GM18909 (cell line): ENCODE data around the gene TTC13.

Experiments used
- ATAC-seq: cut with Tn5 transposase; IDR thresholded peaks from one replicate; pipeline ENCODE4 v1.9.1; 2021; ENCODE audit warnings: mild to moderate bottlenecking; ENCODE audit not compliant: unreplicated experiment, poor library complexity

The TTC13 gene

DNA sequence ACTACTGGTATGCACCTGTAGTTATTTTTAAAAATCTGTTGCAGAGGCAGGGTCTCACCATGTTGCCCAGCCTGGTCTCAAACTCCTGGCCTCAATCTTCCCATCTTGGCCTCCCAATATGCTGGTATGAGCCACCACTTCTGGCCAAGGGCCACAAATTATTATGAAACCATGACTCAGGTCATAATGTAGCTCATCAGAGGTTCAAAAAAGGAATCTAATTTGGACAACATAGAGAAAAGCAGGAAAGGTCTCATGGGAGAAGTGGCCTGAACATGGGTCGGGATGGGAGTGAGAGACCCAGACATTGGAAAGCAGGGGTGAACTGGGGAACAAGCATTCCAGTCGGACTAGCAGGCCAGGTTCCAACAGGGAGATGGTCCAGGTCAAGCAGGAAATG, 65.2 kb downstream of the TTC13 start:
- no peak for ATAC-seq

DNA sequence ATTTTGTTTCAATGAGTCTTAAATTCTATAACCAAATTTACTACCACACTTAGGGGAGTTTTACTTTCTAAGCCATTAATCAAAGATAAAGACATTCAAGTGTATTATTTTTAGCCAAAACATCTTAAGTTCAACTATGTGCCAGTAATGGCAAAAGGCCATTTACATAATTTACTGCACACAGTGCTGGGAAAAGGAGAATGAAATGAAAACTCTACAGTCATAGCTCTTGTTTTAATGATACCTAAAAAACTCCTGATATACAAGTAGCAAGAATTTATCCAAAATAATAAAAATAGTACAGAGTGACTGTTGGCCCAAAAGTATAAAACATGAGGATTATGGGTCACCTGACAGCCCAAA, 67.9 kb downstream of the TTC13 start:
- ATAC-seq = no peak

DNA sequence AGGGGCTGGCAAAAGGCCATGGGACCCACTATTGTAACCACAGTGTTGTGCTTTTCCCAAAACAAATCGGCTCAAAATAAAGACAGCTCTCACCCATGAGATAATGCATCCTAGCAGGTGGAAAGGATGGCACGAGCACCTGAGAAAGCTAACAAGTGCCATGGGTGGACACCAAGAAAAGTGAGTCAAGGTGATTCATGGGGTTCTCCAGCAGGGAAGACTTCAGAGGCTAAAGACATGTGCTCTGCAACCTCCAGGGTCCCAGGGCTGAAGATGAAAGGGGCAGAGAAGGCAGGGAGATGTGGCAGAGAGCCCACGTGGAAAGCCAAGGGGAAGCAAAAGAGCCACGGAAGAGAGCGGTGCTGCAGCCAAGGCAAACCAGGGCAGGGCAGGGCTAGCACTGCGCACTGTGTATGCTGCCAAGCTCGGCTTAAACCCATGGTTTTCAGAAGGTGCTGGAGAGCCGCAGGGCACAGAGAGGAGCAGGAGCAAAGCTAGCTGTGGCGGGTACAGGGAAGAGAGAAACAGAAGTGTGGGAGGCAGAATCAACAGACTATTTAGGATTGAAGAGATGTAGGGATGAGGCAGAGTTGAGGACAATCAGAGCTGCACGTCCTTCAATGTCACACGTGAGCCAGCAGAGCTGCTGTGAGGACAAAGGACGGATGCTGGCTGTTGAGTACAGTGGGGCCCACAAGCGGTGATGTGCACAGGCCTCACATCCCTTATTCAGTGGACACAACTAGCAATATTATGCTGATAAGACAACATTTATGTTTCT, 68.5 kb downstream of the TTC13 start:
- no peak for ATAC-seq

DNA sequence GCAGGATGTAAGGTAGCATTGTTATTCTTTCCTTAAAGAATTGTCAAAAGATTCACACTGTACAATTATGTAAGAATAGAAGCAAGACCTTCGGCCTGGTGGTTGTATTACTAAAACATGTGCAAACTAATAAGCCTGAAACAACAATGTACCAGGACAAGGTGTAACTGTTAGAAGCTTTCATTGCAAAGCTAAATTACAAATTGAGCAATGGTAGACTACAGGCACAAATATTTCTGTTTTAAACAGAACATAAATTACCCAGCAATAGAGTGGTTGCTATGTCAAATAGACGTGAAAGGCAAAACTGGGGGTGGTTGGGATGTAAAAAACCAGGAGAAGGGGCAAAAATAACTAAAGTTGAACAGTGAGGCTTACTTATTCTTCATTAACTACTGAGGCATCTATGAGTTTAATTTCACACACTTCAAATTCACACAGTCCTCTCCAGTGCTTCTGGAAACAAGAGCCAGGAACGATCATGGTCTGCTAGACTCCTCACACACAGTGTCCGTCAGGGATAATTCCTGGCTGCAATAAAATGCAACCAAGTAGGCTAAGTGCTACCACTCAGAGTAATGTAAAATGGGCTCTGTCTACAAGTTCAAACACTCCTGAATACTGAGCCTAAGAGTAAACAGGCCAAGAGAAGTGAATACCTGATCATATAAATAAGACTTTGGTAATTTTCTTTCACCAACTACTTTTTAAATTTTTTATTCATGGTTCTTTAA, 71.0 kb downstream of the TTC13 start:
- no peak for ATAC-seq

DNA sequence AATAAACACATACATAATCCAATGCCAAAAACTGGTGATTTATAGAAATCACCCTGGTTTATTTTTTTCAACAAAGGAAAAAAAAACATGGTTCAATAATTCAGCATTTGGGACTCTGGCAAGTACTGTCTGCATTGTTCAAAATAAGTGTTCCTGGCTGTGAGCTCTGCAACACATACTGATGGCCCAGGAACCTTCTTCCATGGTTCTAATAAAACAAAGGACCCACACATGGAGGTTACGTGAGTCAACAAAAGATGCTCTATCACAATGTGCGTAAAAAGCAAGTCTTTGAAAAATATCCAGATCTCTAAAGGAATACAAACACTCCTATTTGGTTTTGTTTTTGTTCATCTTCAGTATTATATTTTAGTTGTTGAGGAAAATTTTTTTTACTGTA, 72.4 kb downstream of the TTC13 start:
- no peak for ATAC-seq

DNA sequence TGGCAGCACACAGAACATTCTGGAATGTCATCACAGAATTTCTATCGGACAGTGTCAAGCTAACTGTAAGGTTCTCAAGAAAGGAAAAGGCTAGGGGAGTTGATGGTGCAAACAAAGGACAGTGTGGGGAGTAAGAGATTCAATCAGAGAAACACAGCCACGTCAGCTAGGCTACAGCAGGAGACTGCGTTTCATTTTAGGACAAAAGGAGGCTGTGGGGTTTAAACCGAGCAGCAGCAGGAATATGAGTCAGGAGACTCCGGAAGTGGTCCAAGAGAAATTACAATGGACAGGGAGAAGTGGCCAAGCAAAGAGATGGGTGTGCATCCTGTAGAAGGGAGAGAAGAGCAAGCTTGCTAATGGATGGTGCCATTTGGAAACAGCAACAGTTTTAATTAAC, 72.9 kb downstream of the TTC13 start:
- ATAC-seq = no peak

DNA sequence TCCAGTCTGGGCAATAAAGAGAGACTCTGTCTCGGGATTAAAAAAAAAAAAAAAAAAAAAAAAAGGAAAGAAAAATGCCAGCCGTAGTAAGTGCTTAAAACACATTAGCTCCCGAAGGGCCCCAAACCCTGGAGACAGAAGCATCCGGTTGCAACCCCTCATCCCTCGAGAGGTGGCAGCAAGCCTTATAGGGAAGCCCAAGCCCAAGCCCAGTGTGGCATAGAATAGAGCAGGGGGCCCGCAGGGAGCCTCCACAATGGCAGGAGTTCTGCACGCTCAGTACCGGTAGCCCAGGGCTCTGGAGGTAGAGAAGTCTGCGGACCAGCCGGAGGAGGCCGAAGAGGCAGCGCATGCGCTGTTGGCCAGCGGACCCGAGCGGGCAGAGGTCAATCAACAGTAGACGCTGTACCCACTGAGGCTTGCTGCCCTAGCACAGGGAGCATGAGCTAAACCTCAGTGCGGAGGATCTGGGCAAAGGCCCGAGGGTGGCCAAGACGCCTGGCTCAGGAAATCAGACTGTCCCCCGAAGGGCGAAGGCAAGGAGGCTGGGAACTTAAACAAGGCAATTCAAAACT, 76.2 kb downstream of the TTC13 start:
- ATAC-seq = no peak

DNA sequence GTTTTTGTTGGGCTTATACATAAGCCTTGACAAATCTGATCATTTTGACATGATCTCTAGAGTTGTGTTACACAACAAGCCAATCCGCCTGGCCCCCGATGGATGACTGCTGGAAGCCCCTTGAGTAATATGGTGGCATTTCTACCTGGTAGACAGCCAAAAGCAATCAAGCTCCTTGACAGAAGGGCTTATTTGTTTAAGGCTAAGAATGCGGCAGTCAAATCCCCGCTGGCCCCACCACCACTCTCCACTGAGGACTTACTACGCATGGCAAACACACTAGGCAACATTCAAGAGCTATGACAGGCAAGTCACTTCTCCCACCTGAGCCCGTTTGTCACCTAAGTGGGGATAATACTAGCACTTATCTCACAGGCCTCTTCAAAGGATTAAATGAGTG, 77.0 kb downstream of the TTC13 start:
- no peak for ATAC-seq

DNA sequence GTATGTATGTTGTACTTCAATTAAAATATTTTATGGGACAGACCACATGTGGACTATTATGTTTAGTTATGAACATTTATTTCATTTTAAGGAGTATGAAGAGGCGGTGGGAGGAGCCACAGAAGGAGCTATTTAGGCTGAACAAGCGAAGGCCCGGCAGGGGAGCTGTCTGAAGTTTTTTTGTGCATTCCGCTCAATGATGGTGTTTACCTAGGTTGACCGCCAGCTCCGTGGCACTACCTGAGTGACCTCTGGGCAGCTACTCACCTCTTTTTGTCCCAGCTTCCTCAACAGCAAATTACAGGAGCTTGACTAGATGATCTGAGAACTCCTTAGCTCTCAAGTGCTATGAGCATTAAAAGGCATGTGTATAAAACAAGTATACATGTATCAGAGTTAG, 77.7 kb downstream of the TTC13 start:
- no peak for ATAC-seq

DNA sequence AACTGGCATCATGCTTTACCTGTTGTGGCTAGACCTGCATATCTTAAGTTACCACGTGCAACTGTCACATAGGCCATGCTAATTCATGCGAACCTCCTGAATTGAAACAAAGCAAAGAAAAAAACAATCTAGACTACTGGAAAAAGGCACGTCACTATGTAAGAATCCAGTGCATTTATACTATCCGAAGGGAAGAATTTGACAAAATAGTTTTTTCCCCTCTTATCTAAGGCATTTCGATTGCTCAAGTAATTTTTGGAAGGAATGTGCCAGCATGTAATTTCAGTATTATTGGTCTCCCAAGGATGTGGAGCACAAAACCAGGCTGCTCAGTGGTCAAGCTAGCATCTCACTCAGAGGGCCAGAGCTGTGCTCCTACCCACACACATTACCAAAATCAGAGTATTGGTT, 78.8 kb downstream of the TTC13 start:
- ATAC-seq = no peak

DNA sequence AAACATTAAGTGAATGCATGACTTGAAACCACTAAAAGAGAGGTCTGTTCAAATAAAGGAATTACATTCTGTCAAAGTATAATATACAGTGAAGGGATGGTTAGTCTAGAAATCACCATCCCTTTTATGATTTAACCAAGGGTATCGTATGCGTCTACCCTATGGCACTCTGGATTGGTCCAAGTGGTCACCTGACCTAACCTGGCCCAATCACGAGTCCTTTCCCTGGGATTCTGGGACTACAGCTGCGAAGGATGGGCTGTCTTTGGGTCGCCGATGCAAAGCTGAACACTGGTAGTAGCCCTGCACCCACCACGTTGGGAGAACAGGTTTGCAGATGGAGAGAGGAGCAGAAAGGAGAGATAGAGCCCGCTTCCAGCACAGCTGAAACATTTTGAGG, 79.9 kb downstream of the TTC13 start:
- no peak for ATAC-seq

DNA sequence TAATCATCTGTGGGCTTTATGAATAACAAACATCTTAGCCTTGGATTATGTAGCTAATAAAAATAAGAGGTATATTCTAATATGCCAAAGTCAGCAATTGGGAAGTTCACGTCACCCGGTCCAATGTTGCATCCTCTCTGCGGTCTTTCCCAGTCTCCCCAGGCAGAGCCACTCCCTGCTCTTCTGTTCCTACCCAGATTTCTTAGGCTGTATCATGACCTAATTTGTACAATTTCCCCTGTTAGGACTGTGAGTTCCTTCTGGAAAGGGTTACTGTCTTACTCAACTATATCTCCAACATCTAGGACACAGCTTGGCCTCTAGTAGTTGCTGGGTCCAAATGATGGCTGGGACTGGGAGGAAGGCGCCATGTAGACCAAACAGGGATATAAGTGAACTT, 80.5 kb downstream of the TTC13 start:
- ATAC-seq = no peak

DNA sequence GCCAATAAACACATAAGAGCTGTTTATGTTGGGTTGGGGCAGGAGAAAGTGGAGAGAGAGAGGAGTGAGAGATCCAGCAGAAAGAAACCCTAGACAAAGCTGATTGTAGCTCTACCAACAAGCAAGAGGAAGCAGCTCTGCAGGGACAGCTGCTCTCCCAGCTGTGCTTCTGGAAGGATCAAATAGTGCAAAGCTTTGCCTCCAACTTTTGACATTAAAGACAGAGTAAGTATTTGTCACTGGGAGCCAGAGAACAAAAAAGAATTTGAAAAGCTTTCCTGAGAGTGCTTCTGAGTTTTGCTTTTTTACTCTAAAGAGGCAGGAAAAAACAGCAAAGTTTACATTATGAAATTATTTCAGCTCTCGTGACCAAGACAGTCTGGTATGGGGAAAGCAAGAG, 81.9 kb downstream of the TTC13 start:
- no peak for ATAC-seq

DNA sequence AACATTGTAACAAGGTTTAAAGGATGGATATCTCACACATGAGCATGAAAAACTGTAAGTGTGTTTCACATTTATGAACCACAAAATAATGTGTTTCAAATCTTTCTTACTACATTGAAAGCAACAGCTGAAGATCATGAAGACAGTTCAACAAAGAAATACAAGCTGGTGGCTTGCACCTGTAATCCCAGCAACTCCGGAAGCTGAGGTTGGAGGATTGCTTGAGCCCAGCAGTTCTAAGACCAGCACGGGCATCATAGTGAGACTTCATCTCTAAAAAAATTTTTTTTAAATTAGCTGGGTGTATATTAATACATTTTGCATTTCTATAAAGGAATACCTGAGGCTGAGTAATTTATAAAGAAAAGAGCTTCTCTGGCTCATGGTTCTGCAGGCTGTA, 83.2 kb downstream of the TTC13 start:
- ATAC-seq = no peak

DNA sequence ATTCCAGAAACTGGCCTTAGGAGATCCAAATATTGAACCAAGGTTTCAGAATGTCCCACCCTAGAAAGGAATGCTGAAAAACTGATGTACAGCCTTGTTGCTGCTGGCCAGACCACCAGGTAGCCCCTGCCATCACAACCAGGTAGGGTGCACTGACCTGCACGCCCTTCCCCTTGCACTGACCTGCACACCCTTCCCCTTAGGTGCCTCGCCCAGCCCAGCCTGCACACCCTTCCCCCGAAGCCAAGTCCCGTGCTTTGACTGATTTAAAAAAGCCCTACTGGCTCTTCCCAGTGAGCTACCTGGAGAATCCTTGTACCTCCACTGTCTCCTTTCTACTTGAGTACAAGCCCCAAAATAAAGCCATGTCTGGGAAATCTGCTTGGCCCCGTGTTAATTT, 84.0 kb downstream of the TTC13 start:
- ATAC-seq = no peak

DNA sequence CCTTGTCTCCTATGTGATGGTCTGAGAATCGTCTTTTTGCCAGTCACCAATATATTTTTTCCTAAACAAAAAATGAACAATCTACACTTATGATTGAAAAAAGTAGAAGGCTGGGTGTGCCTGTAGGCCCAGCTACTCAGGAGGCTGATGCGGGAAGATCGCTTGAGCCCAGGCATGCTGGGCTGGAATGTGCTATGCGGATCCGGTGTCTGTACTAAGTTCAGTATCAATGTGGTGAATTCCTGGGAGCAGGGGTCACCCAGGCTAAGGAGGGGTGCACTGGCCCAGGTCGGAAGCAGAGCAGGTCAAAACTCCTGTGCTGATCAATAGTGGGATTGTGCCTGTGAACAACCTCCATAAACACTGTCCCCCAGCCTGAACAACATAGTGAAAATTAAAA, 84.6 kb downstream of the TTC13 start:
- no peak for ATAC-seq

DNA sequence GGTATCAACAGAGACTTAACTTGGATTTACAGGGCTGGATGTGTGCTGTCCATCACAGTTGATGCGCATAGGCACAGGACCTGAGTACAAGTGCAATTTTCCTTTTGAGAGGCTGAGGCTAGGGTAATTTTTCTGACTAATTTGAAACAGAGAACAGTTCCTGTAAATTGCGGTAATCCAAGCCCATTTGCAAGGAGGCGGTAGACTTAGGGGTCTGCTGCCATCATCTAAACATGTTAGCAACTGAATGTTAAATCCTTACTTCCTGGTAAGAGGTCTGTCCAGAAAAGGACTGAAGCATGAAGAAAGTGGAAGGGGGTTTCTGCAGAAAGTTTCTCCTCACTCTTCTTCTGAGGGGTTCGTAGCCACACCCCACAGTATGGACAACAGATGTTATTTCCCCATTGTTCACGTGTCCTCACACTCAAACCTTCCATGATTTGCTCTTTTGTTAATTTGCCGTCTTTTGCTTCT, 86.6 kb downstream of the TTC13 start:
- ATAC-seq = no peak

DNA sequence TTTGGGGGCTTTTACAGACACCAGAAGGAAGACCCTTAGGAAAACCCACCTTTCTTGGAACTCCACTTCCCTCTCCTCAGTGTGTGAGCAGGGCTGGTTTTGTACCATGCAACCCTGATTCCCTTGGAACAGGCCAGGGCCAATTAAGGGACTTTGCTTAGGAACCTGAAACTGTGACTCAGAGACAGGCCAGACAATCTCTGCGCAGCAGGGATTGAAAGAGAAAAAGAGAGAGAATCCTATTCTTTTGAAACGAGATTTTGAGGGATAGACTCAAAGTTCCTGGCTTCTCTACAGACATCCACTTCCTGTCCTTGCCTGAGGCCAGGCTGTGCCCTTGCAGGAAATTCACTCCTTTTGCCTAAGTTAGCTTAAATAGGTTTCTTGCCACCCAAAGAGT, 87.2 kb downstream of the TTC13 start:
- no peak for ATAC-seq

DNA sequence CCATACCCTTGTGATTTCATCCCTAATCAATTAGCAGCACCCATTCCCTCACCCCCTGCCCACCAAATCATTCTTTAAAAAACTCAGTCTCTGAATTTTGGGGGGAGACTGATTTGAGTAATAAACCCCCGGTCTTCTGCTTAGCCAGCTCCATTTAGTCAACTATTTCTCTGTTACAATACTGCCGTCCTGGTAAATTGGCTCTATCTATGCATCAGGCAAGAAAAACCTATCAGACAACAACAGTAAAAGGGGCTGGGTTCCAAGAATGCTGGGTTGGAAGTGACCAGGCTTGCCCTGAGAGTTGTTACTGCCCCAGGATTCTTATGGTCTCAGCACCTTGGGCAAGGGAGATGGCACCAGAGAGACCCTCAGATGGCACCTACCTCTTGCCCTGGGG, 94.0 kb downstream of the TTC13 start:
- ATAC-seq = no peak

DNA sequence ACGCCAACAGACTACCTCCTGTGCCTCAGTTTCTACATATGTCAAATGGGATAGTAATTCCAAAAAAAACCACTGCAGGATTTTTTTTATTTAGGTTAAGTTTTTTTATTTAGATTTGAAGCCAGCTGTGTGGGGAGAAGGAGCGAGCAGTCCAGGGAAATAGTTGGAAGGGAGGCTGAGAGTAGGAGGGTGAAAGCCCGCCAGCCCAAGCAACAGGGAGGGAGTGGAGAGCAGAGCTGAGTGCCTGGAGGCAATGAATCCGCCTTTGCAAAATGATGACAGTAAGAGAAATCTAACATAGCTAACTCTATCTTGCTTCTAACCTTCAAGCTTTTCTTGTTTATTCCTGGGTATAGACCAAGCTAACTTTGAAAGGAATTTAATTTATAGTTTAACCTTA, 94.7 kb downstream of the TTC13 start:
- ATAC-seq = no peak

DNA sequence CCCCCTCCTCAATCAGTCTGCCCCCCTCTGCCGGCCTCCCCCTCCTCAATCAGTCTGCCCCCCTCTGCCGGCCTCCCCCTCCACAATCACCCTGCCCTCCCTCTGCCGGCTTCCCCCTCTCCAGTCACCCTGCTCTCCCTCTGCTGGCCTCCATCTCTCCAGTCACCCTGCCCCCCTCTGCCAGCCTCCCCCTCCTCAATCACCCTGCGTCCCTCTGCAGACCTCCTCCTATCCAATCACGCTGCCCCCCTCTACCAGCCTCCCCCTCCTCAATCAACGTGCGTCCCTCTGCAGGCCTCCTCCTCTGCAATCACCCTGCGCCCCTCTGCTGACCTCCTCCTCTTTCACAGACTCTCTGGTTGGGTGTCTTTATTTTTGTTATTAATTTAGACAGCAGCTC, 98.9 kb downstream of the TTC13 start:
- ATAC-seq = no peak

DNA sequence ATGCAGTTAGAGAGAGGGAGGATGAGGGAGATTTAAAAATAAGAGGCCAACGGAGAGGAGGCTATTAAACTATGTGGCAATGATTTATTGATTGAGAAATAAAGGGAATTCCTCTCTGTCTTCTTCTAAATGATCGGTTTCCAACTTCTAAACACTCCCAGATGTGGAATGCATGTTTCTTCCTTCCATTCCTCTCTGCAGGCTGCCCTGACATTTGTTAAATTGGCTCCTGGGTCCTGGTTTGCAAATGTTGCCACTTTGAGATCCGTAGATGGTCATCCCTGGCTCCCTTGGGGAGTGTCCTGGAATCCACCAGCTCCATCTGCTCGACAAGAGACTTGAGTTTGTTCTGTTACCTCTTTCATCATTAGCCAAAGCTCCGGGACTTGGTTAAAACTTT, 100.1 kb downstream of the TTC13 start:
- no peak for ATAC-seq
